ENCODE data around the gene CYS1. TPM values are rescaled to one million over a fixed set of nuclear protein-coding genes. Genes with fewer than 3 reads are reported as not detected.
A peak's percentile ranks its signal among the peaks of the same experiment; 100 is the strongest.

The CYS1 gene
- total and polyA plus RNA-seq, 2 of the 13 experiments (the other 11 are each of a cell fraction or from before 2014, with no cell fraction given), result 0.04 TPM; not detected in 1

GRCh38 chr2:10043906-10044601, 36.2 kb downstream of the CYS1 start (continued):
- peak; percentile 59; the same call in 1 of the 2 replicates for TF ChIP-seq ARID4A (CRISPR knock-in tag; IDR thresholded peaks at IDR 0.05; ENCODE audit: borderline replicate concordance)
- TF ChIP-seq MTF1 (CRISPR knock-in tag; IDR thresholded peaks at IDR 0.05), result no peak
- TF ChIP-seq CENPX (CRISPR knock-in tag; IDR thresholded peaks at IDR 0.05), result no peak
- TF ChIP-seq GTF3A (CRISPR knock-in tag; conservative IDR thresholded peaks at IDR 0.05), result no peak
- 0 out of 2 replicates have a peak, but pooled peaks have one; percentile 6 for TF ChIP-seq ZNF362 (CRISPR knock-in tag; IDR thresholded peaks at IDR 0.05; ENCODE audit: borderline replicate concordance)
- TF ChIP-seq RCOR2 (CRISPR knock-in tag; IDR thresholded peaks at IDR 0.05), result no peak
- no peak; the same call in 1 of the 2 replicates for TF ChIP-seq ZGPAT (CRISPR knock-in tag; IDR thresholded peaks at IDR 0.05)
- TF ChIP-seq ZBTB40 (IDR thresholded peaks at IDR 0.05), result no peak
- peak; percentile 78; the same call in 1 of the 2 replicates for TF ChIP-seq ZBTB40 (CRISPR knock-in tag; IDR thresholded peaks at IDR 0.05)
- TF ChIP-seq BCL6 (CRISPR knock-in tag; IDR thresholded peaks at IDR 0.05), result peak; percentile 46
- TF ChIP-seq NR0B2 (CRISPR knock-in tag; IDR thresholded peaks at IDR 0.05), result peak; percentile 70; the same call in 1 of the 2 replicates

Measured in HepG2 (cell line).